Activated CD8-positive, alpha-beta T cell treated with anti-CD3 and anti-CD28 coated beads, Interleukin-2, amount 10 ng/mL, durations not matched to agents 7 days and 5 days (primary cell): ENCODE results near the gene CIBAR2. TPM values are rescaled to one million over a fixed set of nuclear protein-coding genes. Genes with fewer than 3 reads are reported as not detected.

Experiments used
- ATAC-seq: fragments of 150-1000 bp; cut with Tn5 transposase; one replicate; pipeline ENCODE4 v1.10.0; 2021; ENCODE audit warnings: moderate library complexity
- CTCF ChIA-PET: fragments of 350-600 bp; sonication (Branson Sonifier 250); formaldehyde crosslinking; loops from one replicate; lab custom pipeline; 2021; ENCODE audit warnings: antibody characterized with exemption; lab: Charles Lee
- POLR2A ChIA-PET: fragments of 350-600 bp; sonication (Branson Sonifier 250); formaldehyde crosslinking; loops from one replicate; lab custom pipeline; 2021; ENCODE audit warnings: antibody characterized with exemption; lab: Charles Lee
- DNase-seq: peaks from one replicate; pipeline ENCODE4 v3.0.0-alpha.2; 2020
- H3K27ac Mint-ChIP-seq: one replicate; pipeline ENCODE4 v1.8.0; 2021; ENCODE audit warnings: mild to moderate bottlenecking, mixed read lengths
- H3K27me3 Mint-ChIP-seq: one replicate; pipeline ENCODE4 v1.8.0; 2021; ENCODE audit warnings: low read depth, mixed read lengths
- H3K36me3 Mint-ChIP-seq: one replicate; pipeline ENCODE4 v1.8.0; 2021; ENCODE audit warnings: low read depth, mixed read lengths
- H3K4me1 Mint-ChIP-seq: one replicate; pipeline ENCODE4 v1.8.0; 2021; ENCODE audit warnings: low read depth, mixed read lengths
- H3K4me3 Mint-ChIP-seq: one replicate; pipeline ENCODE4 v1.8.0; 2021; ENCODE audit warnings: mild to moderate bottlenecking, mixed read lengths
- H3K9me3 Mint-ChIP-seq: one replicate; pipeline ENCODE4 v1.8.0; 2022; ENCODE audit warnings: mixed read lengths; ENCODE audit not compliant: insufficient read depth
- total RNA-seq, 2 experiments: library from RNA; stranded (reverse); gene quantifications; one replicate each; pipeline ENCODE4 v1.2.3, GENCODE V29; 2021

Gene CIBAR2
- total RNA-seq, 2 experiments from 2014 or later = not detected

DNA sequence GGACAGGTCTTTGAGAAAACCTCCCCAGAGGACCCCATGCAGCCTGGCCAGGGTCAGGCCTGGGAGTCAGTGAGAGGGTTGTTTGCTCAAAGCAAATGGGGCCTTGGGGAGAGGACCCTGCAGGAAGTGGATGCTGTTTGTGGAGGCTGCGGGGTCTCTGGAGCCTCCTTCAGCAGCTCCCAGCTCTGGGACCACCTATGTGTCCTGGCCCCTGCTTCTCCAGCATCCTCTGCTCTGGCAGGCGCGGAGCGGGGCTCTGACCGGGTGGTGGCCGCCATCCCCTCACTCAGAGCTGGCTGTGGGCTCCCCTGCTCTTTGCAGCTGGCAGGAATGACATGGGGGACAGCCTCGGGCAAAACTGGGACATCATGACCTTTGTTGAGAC, 29.8 kb upstream of the CIBAR2 start:
- Mint-ChIP-seq H3K27ac (no peak overlapping the region), H3K36me3 (no peaks in the 10 kb centered on the region), H3K9me3 (no peaks in the 10 kb centered on the region), H3K4me3 (no peak overlapping the region), H3K27me3 (peaks cover 22% of the 10 kb centered on the region), H3K4me1 (peaks cover 2% of the 10 kb centered on the region)
- DNase-seq = no peak
- ChIA-PET CTCF (no interaction called here), POLR2A (no interaction called here)
- no peak for ATAC-seq

DNA sequence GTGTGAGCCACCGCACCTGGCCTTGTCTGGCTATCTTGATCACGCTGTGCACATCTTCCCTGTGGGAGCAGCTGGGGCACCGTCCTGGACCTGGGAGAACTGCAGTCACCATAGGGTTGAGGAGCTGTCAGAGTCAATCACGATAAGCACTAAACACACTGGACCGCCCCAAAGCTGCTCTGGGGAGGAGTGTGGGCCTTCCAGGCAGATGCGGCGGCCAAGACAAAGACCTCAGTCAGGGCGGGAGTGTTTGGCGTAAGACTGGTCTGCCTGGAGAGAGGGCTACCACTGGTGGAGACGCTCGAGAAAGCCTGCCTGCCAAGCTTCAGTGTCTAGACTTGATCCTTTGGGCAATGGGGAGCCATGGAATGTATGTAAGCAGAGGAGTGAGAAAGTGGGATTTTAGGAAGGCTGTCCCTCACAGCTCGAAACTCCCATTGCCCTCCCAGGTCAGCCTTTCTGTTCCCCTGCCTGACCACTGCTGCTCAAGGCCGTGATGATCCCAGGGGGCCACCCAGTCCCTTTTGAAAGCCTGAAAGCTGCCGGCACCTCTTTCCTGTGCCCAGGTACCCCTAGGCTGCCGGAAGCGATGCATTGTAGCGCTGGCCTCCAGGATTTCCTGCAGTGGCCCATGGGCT, 29.3 kb upstream of the CIBAR2 start:
- peaks cover 5% of the 10 kb centered on the region for H3K4me1 Mint-ChIP-seq
- DNase-seq = no peak
- H3K36me3 Mint-ChIP-seq = no peaks in the 10 kb centered on the region
- CTCF ChIA-PET = no interaction called here
- H3K27me3 Mint-ChIP-seq = peaks cover 26% of the 10 kb centered on the region
- H3K9me3 Mint-ChIP-seq = no peaks in the 10 kb centered on the region
- ATAC-seq = no peak
- H3K4me3 Mint-ChIP-seq = no peak overlapping the region
- POLR2A ChIA-PET = no interaction called here
- H3K27ac Mint-ChIP-seq = no peak overlapping the region

DNA sequence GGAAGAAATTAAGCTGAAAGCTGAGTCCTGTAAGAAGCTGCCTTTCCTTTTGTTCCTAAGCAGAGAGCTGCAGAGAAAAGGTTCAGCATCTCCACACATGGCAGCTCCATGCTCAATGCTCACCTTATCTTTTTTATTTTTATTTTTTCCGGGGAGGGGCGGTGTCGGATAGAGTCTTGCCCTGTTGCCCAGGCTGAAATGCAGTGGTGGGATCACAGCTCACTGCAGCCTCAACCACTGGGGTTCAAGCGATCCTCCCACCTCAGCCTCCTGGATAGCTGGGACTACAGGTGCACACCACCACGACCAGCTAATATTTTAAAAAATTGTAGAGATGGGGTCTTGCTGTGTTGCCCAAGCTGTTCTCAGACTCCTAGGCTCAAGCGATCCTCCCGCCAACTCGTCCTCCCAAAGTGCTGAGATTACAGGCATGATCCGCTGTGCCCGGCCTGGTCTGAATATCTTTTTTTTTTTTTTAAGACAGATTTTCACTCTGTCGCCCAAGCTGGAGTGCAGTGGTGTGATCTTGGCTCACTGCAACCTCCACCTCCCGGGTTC, 28.3 kb upstream of the CIBAR2 start:
- ChIA-PET CTCF (interaction anchor here (0.8 kb wide), 1 partner anchor 26 kb away, joined by 4 read pairs; no protein-coding TSS in a partner anchor), POLR2A (no interaction called here)
- H3K9me3 Mint-ChIP-seq = no peaks in the 10 kb centered on the region
- H3K4me1 Mint-ChIP-seq = peaks cover 10% of the 10 kb centered on the region
- H3K36me3 Mint-ChIP-seq = no peaks in the 10 kb centered on the region
- DNase-seq (no peak), ATAC-seq (no peak)
- H3K4me3 Mint-ChIP-seq = no peak overlapping the region
- H3K27me3 Mint-ChIP-seq = peaks cover 33% of the 10 kb centered on the region
- H3K27ac Mint-ChIP-seq = no peak overlapping the region

DNA sequence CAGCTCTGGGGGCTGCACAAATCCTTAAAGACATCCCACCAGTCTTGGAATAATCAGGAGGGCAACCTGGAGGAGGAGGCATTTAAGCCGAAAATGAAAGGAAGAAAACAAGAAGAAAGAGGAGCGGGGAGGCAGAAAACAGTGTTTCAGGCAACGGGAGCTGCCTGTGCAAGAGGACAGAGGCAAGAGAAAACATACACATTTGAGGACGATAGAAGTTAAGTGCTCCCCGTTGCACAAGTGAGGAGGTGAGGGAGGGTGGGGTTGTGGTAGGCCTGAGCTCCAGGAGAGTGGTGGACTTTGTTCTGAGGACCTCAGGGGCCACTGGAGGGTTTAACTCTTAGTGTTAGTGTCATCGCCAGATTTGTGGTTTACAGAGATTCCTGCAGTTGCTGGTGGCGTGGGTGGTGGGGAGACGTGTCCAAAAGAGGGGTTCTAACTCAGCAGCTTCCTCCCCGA, 27.6 kb upstream of the CIBAR2 start:
- ATAC-seq = no peak

DNA sequence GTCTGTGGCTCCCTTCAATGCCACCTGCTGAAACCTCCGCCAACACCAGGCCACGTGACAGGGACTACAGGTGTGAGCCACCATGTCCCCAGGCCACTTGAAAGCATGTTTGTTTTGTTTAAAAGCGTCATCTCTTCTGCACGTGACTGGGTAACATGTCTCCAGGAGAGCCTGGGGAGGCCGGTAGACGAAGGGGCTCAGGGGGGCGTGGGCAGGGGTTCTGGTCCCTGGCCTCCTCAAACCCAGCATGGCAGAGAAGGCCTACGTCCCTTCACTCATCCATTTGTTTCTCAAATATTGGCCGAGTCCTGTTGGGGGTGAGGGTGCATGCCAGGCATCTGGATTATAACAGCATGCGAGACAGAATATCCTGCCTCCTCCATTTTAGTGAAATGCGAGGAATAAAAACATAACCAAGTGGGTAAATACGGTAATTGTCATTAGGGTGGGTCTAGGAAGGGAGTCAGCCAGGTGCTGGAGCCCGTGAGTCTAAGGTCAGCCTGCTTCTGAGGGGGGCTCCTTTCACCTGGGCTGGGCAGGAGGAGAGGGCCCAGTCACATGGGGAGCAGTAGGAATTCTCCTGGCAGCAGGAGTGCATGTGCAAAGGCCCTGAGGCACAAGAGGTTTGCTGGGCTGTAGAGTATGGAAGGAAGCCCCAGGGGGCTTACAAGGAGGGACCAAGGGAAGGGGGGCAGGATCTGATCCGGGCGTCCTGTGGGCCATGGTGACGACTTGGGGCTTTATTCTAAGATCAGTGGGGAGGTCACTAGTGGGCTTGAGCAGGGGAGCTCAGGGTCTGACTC, 26.8 kb upstream of the CIBAR2 start:
- Mint-ChIP-seq H3K9me3 (no peaks in the 10 kb centered on the region), H3K27ac (no peak overlapping the region), H3K4me3 (no peak overlapping the region), H3K27me3 (peaks cover 34% of the 10 kb centered on the region), H3K36me3 (no peaks in the 10 kb centered on the region), H3K4me1 (peaks cover 10% of the 10 kb centered on the region)
- ATAC-seq (no peak), DNase-seq (no peak)
- CTCF ChIA-PET = no interaction called here
- POLR2A ChIA-PET = no interaction called here

More for the DNA sequence above, 27.6 kb upstream of the CIBAR2 start:
- H3K27me3 Mint-ChIP-seq = peaks cover 34% of the 10 kb centered on the region
- no peaks in the 10 kb centered on the region for H3K9me3 Mint-ChIP-seq
- CTCF ChIA-PET = interaction anchor here (0.8 kb wide), 1 partner anchor 25 kb away, joined by 4 read pairs; no protein-coding TSS in a partner anchor
- peaks cover 10% of the 10 kb centered on the region for H3K4me1 Mint-ChIP-seq
- H3K4me3 Mint-ChIP-seq = no peak overlapping the region
- POLR2A ChIA-PET = no interaction called here
- DNase-seq = no peak
- H3K27ac Mint-ChIP-seq = no peak overlapping the region
- H3K36me3 Mint-ChIP-seq = no peaks in the 10 kb centered on the region

DNA sequence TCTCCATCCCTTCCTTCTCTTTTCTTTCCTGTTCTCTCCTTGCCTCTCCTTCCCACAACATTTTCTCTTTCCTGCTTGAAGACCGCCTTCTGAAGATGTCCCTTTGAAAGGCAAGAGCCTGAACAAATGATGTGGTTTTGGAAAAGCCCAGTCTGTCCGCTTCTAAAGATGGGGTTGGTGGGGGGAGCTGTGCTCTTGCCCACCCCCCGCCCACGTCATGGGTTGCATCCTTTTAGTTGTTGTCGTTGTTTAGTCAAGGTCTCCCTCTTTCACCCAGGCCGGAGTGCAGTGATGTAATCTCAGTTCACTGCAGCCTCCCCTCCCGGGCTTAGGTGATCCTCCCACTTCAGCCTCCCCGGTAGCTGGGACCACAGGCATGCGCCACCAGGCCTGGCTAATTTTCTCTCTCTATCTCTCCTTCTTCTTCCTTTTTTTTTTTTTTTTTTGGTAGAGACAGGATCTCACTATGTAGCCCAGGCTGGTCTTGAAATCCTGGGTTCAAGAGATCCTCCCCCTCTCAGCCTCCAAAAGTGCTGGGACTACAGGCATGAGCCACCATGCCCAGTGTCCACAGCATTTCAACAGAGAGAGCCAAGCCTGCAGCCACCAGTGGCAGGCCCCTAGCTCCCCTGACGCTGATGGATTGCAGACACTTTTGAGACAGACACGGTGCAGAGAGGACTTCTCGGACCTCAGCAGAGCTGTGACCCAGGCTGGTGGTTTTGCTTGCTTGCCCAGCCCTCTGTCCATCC, 26.0 kb upstream of the CIBAR2 start:
- H3K27me3 Mint-ChIP-seq = peaks cover 34% of the 10 kb centered on the region
- no peak for DNase-seq
- no peaks in the 10 kb centered on the region for H3K9me3 Mint-ChIP-seq
- ChIA-PET CTCF (no interaction called here), POLR2A (no interaction called here)
- no peaks in the 10 kb centered on the region for H3K36me3 Mint-ChIP-seq
- no peak overlapping the region for H3K4me3 Mint-ChIP-seq
- no peak overlapping the region for H3K27ac Mint-ChIP-seq
- H3K4me1 Mint-ChIP-seq = peaks cover 10% of the 10 kb centered on the region
- no peak for ATAC-seq

DNA sequence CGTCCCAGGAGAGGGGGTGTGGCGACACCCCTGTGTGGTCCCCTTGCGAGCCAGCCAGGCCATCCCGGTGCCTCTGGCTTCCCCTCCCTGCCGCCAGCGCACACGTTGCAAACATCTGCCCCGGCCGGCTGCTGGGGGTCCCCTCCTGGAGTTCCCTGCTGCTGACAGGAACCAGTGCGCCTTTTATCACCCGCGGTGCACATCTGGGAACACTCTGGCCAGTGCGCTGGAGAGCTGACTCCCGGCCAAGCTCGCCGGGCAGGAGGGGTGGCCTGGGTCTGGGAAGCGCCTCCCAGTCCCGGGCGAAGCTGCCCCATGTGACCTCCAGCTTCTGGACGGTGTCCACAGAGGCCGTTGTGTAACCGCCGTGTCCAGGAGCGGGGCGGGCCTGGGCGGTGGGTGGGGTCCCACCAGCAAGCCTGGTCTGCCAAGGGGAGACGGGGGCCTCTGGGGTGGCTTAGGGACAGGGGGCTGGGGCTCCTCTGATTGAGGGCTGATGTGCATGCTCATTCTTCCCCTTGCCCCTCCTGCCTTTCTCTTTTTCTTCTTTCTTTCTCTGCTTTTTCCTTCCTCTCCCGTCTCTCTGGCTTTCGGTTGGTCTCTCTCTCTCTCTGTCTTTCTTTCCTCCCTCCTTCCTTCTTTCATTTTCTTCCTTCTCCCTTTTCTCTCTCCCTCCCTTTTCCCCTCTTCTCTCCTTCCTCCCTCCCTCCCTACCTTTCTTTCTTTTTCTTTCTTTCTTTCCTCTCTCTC, 25.2 kb upstream of the CIBAR2 start:
- H3K9me3 Mint-ChIP-seq = no peaks in the 10 kb centered on the region
- no peaks in the 10 kb centered on the region for H3K36me3 Mint-ChIP-seq
- peaks cover 10% of the 10 kb centered on the region for H3K4me1 Mint-ChIP-seq
- ChIA-PET CTCF (no interaction called here), POLR2A (no interaction called here)
- H3K27ac Mint-ChIP-seq = no peak overlapping the region
- peaks cover 37% of the 10 kb centered on the region for H3K27me3 Mint-ChIP-seq
- no peak overlapping the region for H3K4me3 Mint-ChIP-seq
- DNase-seq (no peak), ATAC-seq (no peak)

DNA sequence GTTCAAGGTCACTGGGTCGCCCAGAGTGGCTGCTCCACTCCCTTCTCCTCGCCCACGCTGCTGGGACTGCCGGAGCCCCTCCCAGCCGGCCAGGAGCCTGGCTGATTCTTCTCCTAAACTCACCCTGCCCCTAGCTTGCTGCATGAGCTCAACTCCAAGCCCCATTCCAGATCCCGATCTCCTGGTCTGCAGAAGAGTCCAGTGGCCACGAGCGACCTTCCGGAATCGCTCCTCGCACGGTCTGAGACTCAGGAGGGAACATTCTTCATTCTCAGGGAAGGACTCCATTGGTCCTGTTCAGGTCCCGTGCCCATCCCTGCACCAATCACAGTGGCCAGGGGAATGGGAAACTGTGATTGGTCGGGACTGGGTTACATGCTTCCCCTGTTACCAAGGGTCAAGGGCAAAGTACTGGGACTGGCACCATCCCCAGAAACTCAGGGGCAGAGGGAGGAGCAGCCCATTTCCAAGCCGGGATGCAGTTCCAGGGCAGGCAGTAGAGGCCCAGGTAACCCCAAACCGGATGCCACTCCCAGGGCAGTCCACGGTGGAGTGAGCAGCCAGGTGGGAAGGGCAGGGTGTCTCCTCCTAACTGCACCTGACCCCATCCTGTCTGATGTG, 24.5 kb upstream of the CIBAR2 start:
- H3K27ac Mint-ChIP-seq = no peak overlapping the region
- H3K9me3 Mint-ChIP-seq = no peaks in the 10 kb centered on the region
- no peaks in the 10 kb centered on the region for H3K36me3 Mint-ChIP-seq
- POLR2A ChIA-PET = no interaction called here
- DNase-seq = no peak
- H3K4me3 Mint-ChIP-seq = no peak overlapping the region
- no peak for ATAC-seq
- peaks cover 37% of the 10 kb centered on the region for H3K27me3 Mint-ChIP-seq
- CTCF ChIA-PET = interaction anchor here (1.2 kb wide), 1 partner anchor 22 kb away, joined by 5 read pairs; no protein-coding TSS in a partner anchor
- H3K4me1 Mint-ChIP-seq = peaks cover 10% of the 10 kb centered on the region

DNA sequence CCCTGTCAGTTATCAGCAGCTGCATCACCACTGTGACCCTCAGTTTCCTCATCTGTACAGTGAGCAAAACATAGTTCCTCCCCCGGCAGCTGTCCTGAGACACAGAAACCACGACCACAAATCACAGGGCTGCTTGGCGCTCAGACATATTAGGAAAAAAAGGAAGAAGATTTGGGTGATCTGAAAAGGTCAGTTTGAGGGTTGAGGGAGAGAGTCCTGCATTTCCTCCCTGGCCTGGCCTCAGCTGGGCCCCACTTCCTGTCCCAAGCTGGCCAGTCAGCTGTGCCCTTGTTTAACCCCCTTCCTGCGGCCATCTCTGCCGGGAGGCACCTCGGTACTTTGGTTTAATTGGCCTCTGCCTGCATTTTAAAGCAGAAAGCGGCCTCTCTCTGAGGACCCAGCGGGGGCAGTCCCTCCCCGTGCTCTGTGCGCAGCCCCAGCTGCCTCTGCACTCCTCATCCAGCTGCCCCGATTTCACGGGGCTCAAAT, 24.0 kb upstream of the CIBAR2 start:
- H3K9me3 Mint-ChIP-seq = no peaks in the 10 kb centered on the region
- ChIA-PET CTCF (interaction anchor here (1.2 kb wide), 1 partner anchor 21 kb away, joined by 5 read pairs; no protein-coding TSS in a partner anchor), POLR2A (no interaction called here)
- H3K4me3 Mint-ChIP-seq = no peak overlapping the region
- H3K27ac Mint-ChIP-seq = no peak overlapping the region
- ATAC-seq (no peak), DNase-seq (no peak)
- H3K4me1 Mint-ChIP-seq = peaks cover 10% of the 10 kb centered on the region
- no peaks in the 10 kb centered on the region for H3K36me3 Mint-ChIP-seq
- H3K27me3 Mint-ChIP-seq = peaks cover 37% of the 10 kb centered on the region

DNA sequence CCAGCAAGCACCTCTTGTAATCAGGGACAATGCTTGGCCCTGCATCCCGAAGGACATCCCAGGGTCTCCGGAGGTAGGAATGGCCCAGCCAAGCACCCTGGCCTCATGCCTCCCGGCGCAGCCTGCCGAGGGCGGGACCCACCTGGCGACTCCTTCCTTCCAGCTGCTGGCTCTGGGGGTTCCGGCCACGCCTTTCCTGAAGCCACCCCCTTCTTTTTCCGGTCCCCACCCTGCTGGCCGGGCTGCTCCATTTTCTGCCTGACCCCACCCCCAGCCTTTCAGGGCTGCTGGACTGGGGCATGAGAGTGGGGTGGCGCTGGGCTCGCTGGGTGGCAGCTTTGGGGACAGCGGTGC, 22.5 kb upstream of the CIBAR2 start:
- Mint-ChIP-seq H3K27ac (no peak overlapping the region), H3K36me3 (no peaks in the 10 kb centered on the region), H3K4me3 (no peak overlapping the region), H3K9me3 (no peaks in the 10 kb centered on the region), H3K4me1 (peaks cover 10% of the 10 kb centered on the region), H3K27me3 (peaks cover 37% of the 10 kb centered on the region)
- no peak for ATAC-seq
- no peak for DNase-seq
- ChIA-PET CTCF (no interaction called here), POLR2A (no interaction called here)
